Measurements from ENCODE around the gene C5orf47.

DNA sequence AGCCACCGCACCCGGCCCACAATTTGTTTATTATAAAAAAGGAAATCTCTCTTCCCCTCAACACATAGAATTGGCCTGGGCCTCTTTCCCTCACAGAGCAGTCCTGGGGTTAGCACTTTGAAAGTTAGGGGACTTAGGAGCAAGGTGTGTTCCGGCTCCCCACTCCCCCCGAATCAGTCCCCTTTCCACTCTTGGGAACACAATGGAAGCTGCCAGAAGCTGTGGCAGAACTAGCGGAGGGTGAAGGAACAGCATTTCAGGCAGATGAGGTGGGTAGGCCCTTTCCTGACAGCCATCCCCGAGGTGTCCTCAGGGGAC, 16.4 kb upstream of the C5orf47 start:
- TF ChIP-seq, protein P1, sequence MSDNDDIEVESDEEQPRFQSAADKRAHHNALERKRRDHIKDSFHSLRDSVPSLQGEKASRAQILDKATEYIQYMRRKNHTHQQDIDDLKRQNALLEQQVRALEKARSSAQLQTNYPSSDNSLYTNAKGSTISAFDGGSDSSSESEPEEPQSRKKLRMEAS (IDR thresholded peaks at IDR 0.05; ENCODE audit: low read depth): no peak
- TF ChIP-seq, protein P2, sequence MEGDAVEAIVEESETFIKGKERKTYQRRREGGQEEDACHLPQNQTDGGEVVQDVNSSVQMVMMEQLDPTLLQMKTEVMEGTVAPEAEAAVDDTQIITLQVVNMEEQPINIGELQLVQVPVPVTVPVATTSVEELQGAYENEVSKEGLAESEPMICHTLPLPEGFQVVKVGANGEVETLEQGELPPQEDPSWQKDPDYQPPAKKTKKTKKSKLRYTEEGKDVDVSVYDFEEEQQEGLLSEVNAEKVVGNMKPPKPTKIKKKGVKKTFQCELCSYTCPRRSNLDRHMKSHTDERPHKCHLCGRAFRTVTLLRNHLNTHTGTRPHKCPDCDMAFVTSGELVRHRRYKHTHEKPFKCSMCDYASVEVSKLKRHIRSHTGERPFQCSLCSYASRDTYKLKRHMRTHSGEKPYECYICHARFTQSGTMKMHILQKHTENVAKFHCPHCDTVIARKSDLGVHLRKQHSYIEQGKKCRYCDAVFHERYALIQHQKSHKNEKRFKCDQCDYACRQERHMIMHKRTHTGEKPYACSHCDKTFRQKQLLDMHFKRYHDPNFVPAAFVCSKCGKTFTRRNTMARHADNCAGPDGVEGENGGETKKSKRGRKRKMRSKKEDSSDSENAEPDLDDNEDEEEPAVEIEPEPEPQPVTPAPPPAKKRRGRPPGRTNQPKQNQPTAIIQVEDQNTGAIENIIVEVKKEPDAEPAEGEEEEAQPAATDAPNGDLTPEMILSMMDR (IDR thresholded peaks at IDR 0.05): no peak
- TF ChIP-seq TAF1 (IDR thresholded peaks at IDR 0.05; ENCODE audit: borderline replicate concordance, low read depth, low read length): no peak
- TF ChIP-seq RAD21 (IDR thresholded peaks at IDR 0.05; ENCODE audit: low read length): no peak
- TF ChIP-seq, protein P3, sequence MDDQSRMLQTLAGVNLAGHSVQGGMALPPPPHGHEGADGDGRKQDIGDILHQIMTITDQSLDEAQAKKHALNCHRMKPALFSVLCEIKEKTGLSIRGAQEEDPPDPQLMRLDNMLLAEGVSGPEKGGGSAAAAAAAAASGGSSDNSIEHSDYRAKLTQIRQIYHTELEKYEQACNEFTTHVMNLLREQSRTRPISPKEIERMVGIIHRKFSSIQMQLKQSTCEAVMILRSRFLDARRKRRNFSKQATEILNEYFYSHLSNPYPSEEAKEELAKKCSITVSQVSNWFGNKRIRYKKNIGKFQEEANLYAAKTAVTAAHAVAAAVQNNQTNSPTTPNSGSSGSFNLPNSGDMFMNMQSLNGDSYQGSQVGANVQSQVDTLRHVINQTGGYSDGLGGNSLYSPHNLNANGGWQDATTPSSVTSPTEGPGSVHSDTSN (IDR thresholded peaks at IDR 0.05): no peak
- no peak for TF ChIP-seq EP300 (IDR thresholded peaks at IDR 0.05; ENCODE audit: borderline replicate concordance in 1 of 2, low read depth in 1 of 2, low read length in 1 of 2)
- TF ChIP-seq POLR2AphosphoS5 (IDR thresholded peaks at IDR 0.05; ENCODE audit: low read depth, low read length): no peak
- no peak for TF ChIP-seq YY1 (IDR thresholded peaks at IDR 0.05; ENCODE audit: low read depth)
- TF ChIP-seq RCOR1 (IDR thresholded peaks at IDR 0.05; ENCODE audit: low read length): no peak
- TF ChIP-seq, protein P4, sequence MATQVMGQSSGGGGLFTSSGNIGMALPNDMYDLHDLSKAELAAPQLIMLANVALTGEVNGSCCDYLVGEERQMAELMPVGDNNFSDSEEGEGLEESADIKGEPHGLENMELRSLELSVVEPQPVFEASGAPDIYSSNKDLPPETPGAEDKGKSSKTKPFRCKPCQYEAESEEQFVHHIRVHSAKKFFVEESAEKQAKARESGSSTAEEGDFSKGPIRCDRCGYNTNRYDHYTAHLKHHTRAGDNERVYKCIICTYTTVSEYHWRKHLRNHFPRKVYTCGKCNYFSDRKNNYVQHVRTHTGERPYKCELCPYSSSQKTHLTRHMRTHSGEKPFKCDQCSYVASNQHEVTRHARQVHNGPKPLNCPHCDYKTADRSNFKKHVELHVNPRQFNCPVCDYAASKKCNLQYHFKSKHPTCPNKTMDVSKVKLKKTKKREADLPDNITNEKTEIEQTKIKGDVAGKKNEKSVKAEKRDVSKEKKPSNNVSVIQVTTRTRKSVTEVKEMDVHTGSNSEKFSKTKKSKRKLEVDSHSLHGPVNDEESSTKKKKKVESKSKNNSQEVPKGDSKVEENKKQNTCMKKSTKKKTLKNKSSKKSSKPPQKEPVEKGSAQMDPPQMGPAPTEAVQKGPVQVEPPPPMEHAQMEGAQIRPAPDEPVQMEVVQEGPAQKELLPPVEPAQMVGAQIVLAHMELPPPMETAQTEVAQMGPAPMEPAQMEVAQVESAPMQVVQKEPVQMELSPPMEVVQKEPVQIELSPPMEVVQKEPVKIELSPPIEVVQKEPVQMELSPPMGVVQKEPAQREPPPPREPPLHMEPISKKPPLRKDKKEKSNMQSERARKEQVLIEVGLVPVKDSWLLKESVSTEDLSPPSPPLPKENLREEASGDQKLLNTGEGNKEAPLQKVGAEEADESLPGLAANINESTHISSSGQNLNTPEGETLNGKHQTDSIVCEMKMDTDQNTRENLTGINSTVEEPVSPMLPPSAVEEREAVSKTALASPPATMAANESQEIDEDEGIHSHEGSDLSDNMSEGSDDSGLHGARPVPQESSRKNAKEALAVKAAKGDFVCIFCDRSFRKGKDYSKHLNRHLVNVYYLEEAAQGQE (IDR thresholded peaks at IDR 0.05; ENCODE audit: low read depth, low read length): no peak
- no peak for TF ChIP-seq NRF1 (IDR thresholded peaks at IDR 0.05; ENCODE audit: low read depth, low read length)
- TF ChIP-seq CHD2 (IDR thresholded peaks at IDR 0.05; ENCODE audit: low read length, partially characterized antibody): no peak
